H9 (cell line): ENCODE data around the gene PEX7. TPM values are rescaled to one million over a fixed set of nuclear protein-coding genes. Genes with fewer than 3 reads are reported as not detected.
"Not testable (repeated sequence)": the region's sequence is repeated elsewhere in the genome, so short reads cannot be mapped to it uniquely, and the experiment has no call there.

Source experiments
- DNase-seq: peaks from one replicate; pipeline ENCODE4 v3.0.0-alpha.2; 2017
- H2AFZ ChIP-seq: one replicate; pipeline ENCODE4 v1.6.1; 2013; ENCODE audit warnings: mild to moderate bottlenecking, low read length, control low read depth, moderate library complexity
- H2AK5ac ChIP-seq: 2 replicates; pipeline ENCODE4 v1.6.1; 2013; ENCODE audit warnings: low read length, control low read depth, mixed read lengths; ENCODE audit not compliant: insufficient read length
- H2BK120ac ChIP-seq: one replicate; pipeline ENCODE4 v1.6.1; 2013; ENCODE audit warnings: low read depth, mild to moderate bottlenecking, low read length, control low read depth, inconsistent platforms; ENCODE audit not compliant: poor library complexity, severe bottlenecking
- H2BK12ac ChIP-seq: 2 replicates; pipeline ENCODE4 v1.6.1; 2013; ENCODE audit warnings: low read length, control low read depth, mixed read lengths, low read depth; ENCODE audit not compliant: insufficient read length
- H2BK15ac ChIP-seq: 2 replicates; pipeline ENCODE4 v1.6.1; 2013; ENCODE audit warnings: low read depth, low read length, control low read depth
- H2BK20ac ChIP-seq: one replicate; pipeline ENCODE4 v1.6.1; 2013; ENCODE audit warnings: low read depth, mild to moderate bottlenecking, low read length, control low read depth, inconsistent platforms; ENCODE audit not compliant: poor library complexity, severe bottlenecking
- H2BK5ac ChIP-seq: 2 replicates; pipeline ENCODE4 v1.6.1; 2013; ENCODE audit warnings: low read length, control low read depth, mixed read lengths; ENCODE audit not compliant: insufficient read length
- H3K14ac ChIP-seq: 2 replicates; pipeline ENCODE4 v1.6.1; 2013; ENCODE audit warnings: low read length, control low read depth; ENCODE audit not compliant: insufficient read depth
- H3K18ac ChIP-seq: 2 replicates; pipeline ENCODE4 v1.6.1; 2013; ENCODE audit warnings: low read depth, mild to moderate bottlenecking, mixed read lengths, low read length, control low read depth; ENCODE audit not compliant: insufficient read length
- H3K23ac ChIP-seq: 2 replicates; pipeline ENCODE4 v1.6.1; 2013; ENCODE audit warnings: low read length, control low read depth, mixed read lengths, low read depth; ENCODE audit not compliant: insufficient read length
- H3K23me2 ChIP-seq: 2 replicates; pipeline ENCODE4 v1.6.1; 2013; ENCODE audit warnings: low read depth, mild to moderate bottlenecking, mixed read lengths, low read length, control low read depth; ENCODE audit not compliant: insufficient read length, poor library complexity, severe bottlenecking
- H3K27ac ChIP-seq: 2 replicates; pipeline ENCODE4 v1.5.1; 2013; ENCODE audit warnings: low read length, control low read depth, mixed read lengths, low read depth; ENCODE audit not compliant: insufficient read length
- H3K27me3 ChIP-seq: 2 replicates; pipeline ENCODE4 v1.6.1; 2013; ENCODE audit warnings: low read length, control low read depth, inconsistent platforms; ENCODE audit not compliant: insufficient read depth
- H3K4ac ChIP-seq: 2 replicates; pipeline ENCODE4 v1.6.1; 2013; ENCODE audit warnings: low read depth, mild to moderate bottlenecking, control low read depth, inconsistent platforms, low read length, moderate library complexity
- H3K4me1 ChIP-seq: 2 replicates; pipeline ENCODE4 v1.6.1; 2013; ENCODE audit warnings: low read length, control low read depth, inconsistent platforms; ENCODE audit not compliant: insufficient read depth
- H3K4me2 ChIP-seq: 2 replicates; pipeline ENCODE4 v1.6.1; 2013; ENCODE audit warnings: low read length, control low read depth, mixed read lengths; ENCODE audit not compliant: insufficient read length, insufficient read depth
- H3K56ac ChIP-seq: 2 replicates; pipeline ENCODE4 v1.6.1; 2013; ENCODE audit warnings: low read depth, mild to moderate bottlenecking, mixed read lengths, low read length, control low read depth; ENCODE audit not compliant: insufficient read length
- H3K79me1 ChIP-seq: 2 replicates; pipeline ENCODE4 v1.6.1; 2013; ENCODE audit warnings: low read depth, mild to moderate bottlenecking, moderate library complexity, low read length, control low read depth, inconsistent platforms; ENCODE audit not compliant: insufficient read depth, poor library complexity, severe bottlenecking
- H3K79me2 ChIP-seq: 2 replicates; pipeline ENCODE4 v1.6.1; 2013; ENCODE audit warnings: low read length, control low read depth, inconsistent platforms; ENCODE audit not compliant: insufficient read depth
- H3K9ac ChIP-seq: 2 replicates; pipeline ENCODE4 v1.6.1; 2013; ENCODE audit warnings: low read length, control low read depth, mixed read lengths; ENCODE audit not compliant: insufficient read length; ENCODE audit errors: extremely low read depth
- H3K9me3 ChIP-seq: one replicate; pipeline ENCODE4 v1.6.1; 2013; ENCODE audit warnings: low read depth, low read length, inconsistent platforms; ENCODE audit not compliant: control insufficient read depth
- H3T11ph ChIP-seq: one replicate; pipeline ENCODE4 v1.6.1; 2013; ENCODE audit warnings: mild to moderate bottlenecking, low read length, control low read depth, inconsistent platforms
- H4K20me1 ChIP-seq: one replicate; pipeline ENCODE4 v1.6.1; 2013; ENCODE audit not compliant: control insufficient read depth, insufficient read length, insufficient read depth
- H4K5ac ChIP-seq: 2 replicates; pipeline ENCODE4 v1.6.1; 2013; ENCODE audit warnings: low read depth, mild to moderate bottlenecking, mixed read lengths, low read length, control low read depth; ENCODE audit not compliant: insufficient read length
- H4K8ac ChIP-seq: replicated peaks from 2 replicates; pipeline ENCODE4 v1.6.1; 2013; ENCODE audit warnings: low read length, control low read depth, mixed read lengths, low read depth; ENCODE audit not compliant: insufficient read length
- H4K91ac ChIP-seq: 2 replicates; pipeline ENCODE4 v1.6.1; 2013; ENCODE audit warnings: low read depth, mild to moderate bottlenecking, moderate library complexity, mixed read lengths, low read length, control low read depth; ENCODE audit not compliant: insufficient read length
- H3K27ac Mint-ChIP-seq, 3 experiments: 2 replicates in 2 of 3; 3 replicates in 1 of 3; pipeline ENCODE4 v1.8.0; 2020 to 2021; ENCODE audit warnings: mixed read lengths in 3 of 3, mild to moderate bottlenecking in 1 of 3, moderate library complexity in 1 of 3
- H3K27me3 Mint-ChIP-seq: 2 replicates; pipeline ENCODE4 v1.8.0; 2021; ENCODE audit warnings: low read depth, mild to moderate bottlenecking, moderate library complexity, mixed read lengths
- H3K36me3 Mint-ChIP-seq, 3 experiments: 2 replicates in 2 of 3; 3 replicates in 1 of 3; pipeline ENCODE4 v1.8.0; 2020 to 2021; ENCODE audit warnings: low read depth in 3 of 3, mixed read lengths in 3 of 3; ENCODE audit not compliant: insufficient read depth in 1 of 3
- H3K4me1 Mint-ChIP-seq, 2 experiments: 2 replicates each; pipeline ENCODE4 v1.8.0; 2020; ENCODE audit warnings: mixed read lengths in 2 of 2
- H3K4me3 Mint-ChIP-seq, 2 experiments: 2 replicates in 1 of 2; 3 replicates in 1 of 2; pipeline ENCODE4 v1.8.0; 2020 to 2021; ENCODE audit warnings: mild to moderate bottlenecking in 2 of 2, mixed read lengths in 2 of 2, moderate library complexity in 1 of 2
- H3K9me3 Mint-ChIP-seq, 2 experiments: 2 replicates in 1 of 2; 3 replicates in 1 of 2; pipeline ENCODE4 v1.8.0; 2020; ENCODE audit warnings: mild to moderate bottlenecking in 2 of 2, mixed read lengths in 2 of 2, moderate library complexity in 1 of 2
- CTCF ChIP-seq: fragments of 200-600 bp; sonication (generic); conservative IDR thresholded peaks from 3 replicates; pipeline ENCODE4 v1.8.0; 2021; ENCODE audit warnings: antibody characterized with exemption, mild to moderate bottlenecking
- WGBS: extraction: QIAGEN DNeasy Blood & Tissue Kit; methylation state at CpG from one replicate; pipeline ENCODE4 v1.1.7; 2013; ENCODE audit warnings: missing lambda C conversion rate, low lambda C conversion rate, mixed read lengths; ENCODE audit not compliant: insufficient read length; ENCODE audit errors: extremely low coverage; 5-methylcytosine and 5-hydroxymethylcytosine counted together
- total RNA-seq: library from RNA; stranded (reverse); gene quantifications from 2 replicates; pipeline ENCODE4 v1.2.1, GENCODE V29; 2021

PEX7 gene
- total RNA-seq, 1 experiment from 2014 or later: 8.4 TPM

GRCh38 chr6:136873748-136874147 is 51.4 kb downstream of the PEX7 start:
- Histone ChIP-seq H3K79me2 (no peaks in the 10 kb centered on the region), H3K4me1 (no peaks in the 10 kb centered on the region), H3K4ac (no peak overlapping the region), H2BK120ac (no peak overlapping the region), H3K27me3 (no peaks in the 10 kb centered on the region), H2BK20ac (no peak overlapping the region), H2BK15ac (no peak overlapping the region), H3K23ac (no peak overlapping the region), H4K91ac (no peak overlapping the region), H2AFZ (no peak overlapping the region), H2AK5ac (no peak overlapping the region), H3K14ac (no peak overlapping the region), H4K20me1 (no peaks in the 10 kb centered on the region), H2BK5ac (no peak overlapping the region), H3T11ph (no peak overlapping the region), H3K18ac (no peak overlapping the region), H2BK12ac (no peak overlapping the region), H3K9ac (no peak overlapping the region), H3K23me2 (no peaks in the 10 kb centered on the region), H4K5ac (no peak overlapping the region), H4K8ac (no peak overlapping the region), H3K27ac (no peak overlapping the region), H3K4me2 (no peak overlapping the region), H3K56ac (no peak overlapping the region), H3K79me1 (no peaks in the 10 kb centered on the region), H3K9me3 (no peaks in the 10 kb centered on the region)
- Mint-ChIP-seq H3K4me3 (no peak overlapping the region), H3K4me1 (no peaks in the 10 kb centered on the region), H3K36me3 (peaks cover 24 to 33% (median 33%) of the 10 kb centered on the region in 3 experiments), H3K27me3 (no peaks in the 10 kb centered on the region), H3K9me3 (peaks cover 7 to 20% of the 10 kb centered on the region in 2 experiments; a peak in 4 of 5 replicates), H3K27ac (no peak overlapping the region)
- no CpG with 5 or more reads among the region's 3 CpGs for WGBS
- no peak for DNase-seq
- TF ChIP-seq CTCF: no peak

GRCh38 chr6:136876469-136876868 is 54.1 kb downstream of the PEX7 start:
- no CpG with 5 or more reads among the region's 4 CpGs for WGBS
- not testable (repeated sequence) for H3K14ac ChIP-seq, H3K4me3 Mint-ChIP-seq

More at GRCh38 chr6:136876469-136876868, 54.1 kb downstream of the PEX7 start:
- H3K79me2 ChIP-seq, H3K27ac ChIP-seq, H2BK120ac ChIP-seq, H4K20me1 ChIP-seq, H3K27ac Mint-ChIP-seq, H2BK20ac ChIP-seq, H3K9me3 ChIP-seq, H3K23ac ChIP-seq, DNase-seq, H2AK5ac ChIP-seq, H3K79me1 ChIP-seq, H3K4me1 Mint-ChIP-seq, H3K23me2 ChIP-seq, H4K8ac ChIP-seq, H3K4me2 ChIP-seq, H4K91ac ChIP-seq, H3K27me3 ChIP-seq, H2BK15ac ChIP-seq, H3K56ac ChIP-seq, H3K9ac ChIP-seq, H3K4ac ChIP-seq, H3K4me1 ChIP-seq, H3K18ac ChIP-seq, H2BK12ac ChIP-seq, H2AFZ ChIP-seq, H4K5ac ChIP-seq, H2BK5ac ChIP-seq, H3K27me3 Mint-ChIP-seq, H3T11ph ChIP-seq: not testable (repeated sequence)
- peaks cover 7 to 20% of the 10 kb centered on the region in 2 experiments; a peak in 4 of 5 replicates for H3K9me3 Mint-ChIP-seq
- peaks cover 24 to 33% (median 33%) of the 10 kb centered on the region in 3 experiments for H3K36me3 Mint-ChIP-seq
